Astrocyte of the spinal cord (primary cell): ENCODE measurements around the gene IPO11.

Source experiments
- DNase-seq: peaks from one replicate; pipeline ENCODE4 v3.0.0; 2011; ENCODE audit warnings: low read depth, low spot score
- H3K4me3 ChIP-seq: 2 replicates; pipeline ENCODE4 v1.5.1; 2011; ENCODE audit warnings: low read depth, mild to moderate bottlenecking, low read length, moderate library complexity
- CTCF ChIP-seq: IDR thresholded peaks from 2 replicates; pipeline ENCODE4 v1.5.1; 2012; ENCODE audit warnings: low read depth, mild to moderate bottlenecking, low read length, inconsistent platforms
- in situ Hi-C: cut with HindIII; loops from 2 replicates; pipeline ENCODE4 v1.10.0; 2017; ENCODE audit warnings: low sequenced_read_pairs

The IPO11 gene

DNA sequence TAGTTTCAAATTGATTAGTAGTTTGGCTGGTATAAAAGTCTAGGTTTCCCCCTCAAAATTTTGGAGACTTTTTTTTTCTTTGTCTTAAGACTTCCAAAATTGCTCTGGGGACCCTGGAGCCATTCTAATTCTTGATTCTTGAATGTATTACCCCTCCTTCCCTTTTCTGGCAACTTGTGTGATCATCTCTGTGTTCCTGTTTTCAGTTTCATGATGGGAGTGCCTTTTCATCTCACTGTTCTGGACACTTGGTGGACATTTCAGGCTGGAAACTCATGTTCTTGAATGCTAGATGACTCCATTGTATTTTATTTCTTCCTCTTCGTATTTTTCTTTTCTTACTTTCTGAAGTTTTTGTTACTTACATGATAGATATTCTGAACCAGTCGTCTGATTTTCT is 108.8 kb downstream of the IPO11 start:
- in situ Hi-C loops = no loop called here
- no peak for DNase-seq
- TF ChIP-seq CTCF = no peak
- H3K4me3 ChIP-seq = no peak overlapping the region

- in situ Hi-C loops = no loop called here
- TF ChIP-seq CTCF = no peak
Measured at GRCh38 chr5:62522811-62523210, 110.2 kb downstream of the IPO11 start.

DNA sequence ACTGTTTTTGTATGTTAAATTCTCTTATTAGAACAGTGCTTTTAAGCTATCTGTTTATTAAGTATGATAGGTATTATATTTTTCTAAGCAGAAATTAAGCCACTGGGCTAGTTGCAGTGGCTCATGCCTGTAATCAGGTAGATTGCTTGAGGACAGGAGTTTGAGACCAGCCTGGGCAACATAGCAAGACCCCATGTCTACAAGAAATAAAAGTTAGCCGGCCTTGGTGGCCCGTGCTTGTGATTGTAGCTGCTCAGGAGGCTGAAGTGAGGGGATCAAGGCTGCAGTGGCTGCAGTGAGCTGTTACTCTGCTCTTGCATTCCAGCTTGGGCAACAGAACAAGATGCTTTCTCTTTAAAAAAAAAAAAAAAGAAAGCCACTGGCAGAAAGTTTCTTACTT is 121.0 kb downstream of the IPO11 start:
- in situ Hi-C loops = no loop called here

More at GRCh38 chr5:62522811-62523210, 110.2 kb downstream of the IPO11 start:
- H3K4me3 ChIP-seq = no peak overlapping the region
- DNase-seq = no peak

DNA sequence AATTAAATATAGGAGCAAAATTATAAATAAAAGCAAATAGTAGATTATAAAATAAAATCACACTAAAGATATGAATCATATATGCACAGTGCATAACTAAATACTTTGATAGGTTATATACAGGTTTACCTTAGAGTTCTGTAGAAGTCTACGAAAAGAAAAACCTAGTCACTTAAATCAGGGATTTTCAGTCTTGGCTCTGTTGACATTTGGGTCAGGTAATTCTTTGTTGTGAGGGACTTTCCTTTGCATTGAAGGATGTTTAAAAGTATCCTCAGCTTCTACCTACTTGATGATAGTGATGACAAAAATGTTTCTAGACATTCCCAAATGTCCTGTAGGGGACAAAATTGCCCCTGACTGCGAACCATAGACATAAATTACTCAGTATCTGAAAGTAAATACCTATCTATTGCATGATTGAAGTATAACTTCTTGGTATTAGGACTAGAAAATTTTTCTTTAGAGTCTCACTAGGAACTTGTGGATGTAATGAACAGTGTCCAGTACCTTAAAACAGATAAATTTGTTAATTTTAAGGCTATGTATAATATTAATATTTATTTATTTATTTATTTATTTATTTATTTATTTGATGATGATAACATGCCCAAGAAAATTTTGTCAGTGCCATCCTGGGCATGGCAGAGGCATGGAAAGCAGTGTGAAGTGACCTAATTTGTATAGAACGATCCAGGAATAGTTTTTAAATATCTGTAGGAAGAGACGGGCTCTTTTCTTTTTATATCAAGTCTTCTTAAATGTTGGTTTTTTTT is 122.1 kb downstream of the IPO11 start:
- no peak for DNase-seq
- in situ Hi-C loops = no loop called here
- no peak for TF ChIP-seq CTCF
- no peak overlapping the region for H3K4me3 ChIP-seq

More for the DNA sequence above, 121.0 kb downstream of the IPO11 start:
- no peak for TF ChIP-seq CTCF
- H3K4me3 ChIP-seq = no peak overlapping the region
- no peak for DNase-seq

DNA sequence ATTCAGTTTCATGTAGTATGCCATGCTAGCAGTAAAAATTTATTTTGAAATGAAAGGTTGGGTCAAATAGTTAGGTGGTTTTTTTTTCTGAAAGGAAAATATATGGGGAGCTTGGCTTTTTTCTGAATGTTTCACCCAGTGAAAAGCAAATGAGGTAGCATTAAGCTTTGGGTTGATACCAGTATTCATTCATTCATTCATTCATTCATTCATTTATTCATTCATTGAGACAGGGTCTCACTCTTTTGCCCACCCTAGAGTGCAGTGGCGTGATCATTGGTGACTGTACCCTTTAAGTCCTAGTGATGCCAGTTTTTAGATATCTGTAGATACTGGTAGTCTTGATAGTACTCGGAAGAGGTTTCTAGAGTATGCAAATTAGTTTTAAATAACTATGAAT is 123.7 kb downstream of the IPO11 start:
- TF ChIP-seq CTCF = no peak
- DNase-seq = no peak
- H3K4me3 ChIP-seq = no peak overlapping the region
- in situ Hi-C loops = no loop called here

- no peak for DNase-seq
- no peak for TF ChIP-seq CTCF
- in situ Hi-C loops = no loop called here
- H3K4me3 ChIP-seq = no peak overlapping the region
Measured at GRCh38 chr5:62536783-62537182, 124.2 kb downstream of the IPO11 start.
